ENCODE measurements around the gene TPCN2. TPM values are rescaled to one million over a fixed set of nuclear protein-coding genes. Genes with fewer than 3 reads are reported as not detected.

The TPCN2 gene
- total RNA-seq, 1 donor from 2014 or later, result 6.8 TPM

DNA sequence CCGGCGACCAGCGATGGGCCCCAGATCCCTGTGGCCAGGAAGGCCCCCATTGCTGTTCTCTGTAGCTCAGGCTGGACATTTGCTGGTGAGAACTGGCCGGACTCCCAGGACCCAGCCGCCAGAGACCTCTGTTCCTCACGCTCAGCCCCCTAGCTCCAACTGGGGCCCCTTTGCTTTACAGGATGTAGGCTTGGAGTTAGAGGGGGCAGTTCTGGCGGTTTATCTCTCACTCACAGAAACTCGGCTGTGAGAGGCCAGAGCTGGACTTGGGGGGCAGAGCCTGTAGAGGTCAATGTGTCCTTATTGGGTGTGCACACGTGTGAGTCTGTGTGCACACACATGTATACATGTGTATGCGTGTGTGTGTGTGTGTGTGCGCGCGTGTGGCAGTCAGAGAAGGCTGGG, 107.5 kb downstream of the TPCN2 start:
- Histone ChIP-seq H3K4me1 (ENCODE audit: control insufficient read depth in 3 of 3, insufficient read depth in 3 of 3, low read length in 3 of 3) (peaks cover 6 to 29% (median 14%) of the 10 kb centered on the region in 3 donors), H3K27ac (ENCODE audit: low read depth, low read length) (no peak overlapping the region), H3K36me3 (ENCODE audit: control insufficient read depth in 3 of 3, insufficient read depth in 3 of 3, low read length in 3 of 3) (no peaks in the 10 kb centered on the region), H3K4me3 (ENCODE audit: low read length in 3 of 3) (no peak overlapping the region), H3K27me3 (ENCODE audit: control insufficient read depth in 3 of 3, insufficient read depth in 3 of 3, low read length in 3 of 3) (peaks cover 11 to 32% (median 19%) of the 10 kb centered on the region in 3 donors), H3K9ac (ENCODE audit: low read depth in 1 of 3, low read length in 3 of 3) (no peak overlapping the region), H3K9me3 (ENCODE audit: control insufficient read depth in 3 of 3, low read length in 3 of 3) (no peaks in the 10 kb centered on the region)

DNA sequence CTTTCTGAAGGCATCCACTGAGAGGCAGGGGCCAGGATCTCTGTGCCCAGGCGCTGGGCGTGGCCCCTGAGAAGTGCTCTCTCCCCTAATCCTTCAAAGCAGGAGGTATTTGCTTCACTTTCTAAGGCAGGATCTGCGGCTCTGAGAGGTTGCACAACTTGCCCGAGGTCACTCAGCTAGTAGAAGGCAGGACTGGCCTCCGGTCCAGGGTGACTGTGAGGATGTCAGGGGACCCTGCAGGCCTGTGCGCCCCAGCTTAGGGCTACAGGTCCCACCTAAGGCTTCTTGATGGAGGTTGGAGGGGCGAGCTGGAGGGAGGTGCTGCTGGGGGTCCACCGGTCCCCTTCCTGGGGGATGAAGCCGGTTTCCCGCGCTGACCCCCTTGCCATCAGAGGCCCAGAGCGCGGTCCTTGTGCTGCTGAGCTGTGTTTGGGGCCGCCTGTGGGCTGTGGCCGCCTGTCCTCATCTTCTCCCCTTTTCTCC, 108.0 kb downstream of the TPCN2 start:
- Histone ChIP-seq H3K9me3 (ENCODE audit: control insufficient read depth in 3 of 3, low read length in 3 of 3) (no peaks in the 10 kb centered on the region), H3K36me3 (ENCODE audit: control insufficient read depth in 3 of 3, insufficient read depth in 3 of 3, low read length in 3 of 3) (no peaks in the 10 kb centered on the region), H3K9ac (ENCODE audit: low read depth in 1 of 3, low read length in 3 of 3) (no peak overlapping the region), H3K27me3 (ENCODE audit: control insufficient read depth in 3 of 3, insufficient read depth in 3 of 3, low read length in 3 of 3) (peaks cover 11 to 32% (median 19%) of the 10 kb centered on the region in 3 donors), H3K4me1 (ENCODE audit: control insufficient read depth in 3 of 3, insufficient read depth in 3 of 3, low read length in 3 of 3) (peaks cover 6 to 33% (median 17%) of the 10 kb centered on the region in 3 donors), H3K4me3 (ENCODE audit: low read length in 3 of 3) (no peak overlapping the region), H3K27ac (ENCODE audit: low read depth, low read length) (no peak overlapping the region)

DNA sequence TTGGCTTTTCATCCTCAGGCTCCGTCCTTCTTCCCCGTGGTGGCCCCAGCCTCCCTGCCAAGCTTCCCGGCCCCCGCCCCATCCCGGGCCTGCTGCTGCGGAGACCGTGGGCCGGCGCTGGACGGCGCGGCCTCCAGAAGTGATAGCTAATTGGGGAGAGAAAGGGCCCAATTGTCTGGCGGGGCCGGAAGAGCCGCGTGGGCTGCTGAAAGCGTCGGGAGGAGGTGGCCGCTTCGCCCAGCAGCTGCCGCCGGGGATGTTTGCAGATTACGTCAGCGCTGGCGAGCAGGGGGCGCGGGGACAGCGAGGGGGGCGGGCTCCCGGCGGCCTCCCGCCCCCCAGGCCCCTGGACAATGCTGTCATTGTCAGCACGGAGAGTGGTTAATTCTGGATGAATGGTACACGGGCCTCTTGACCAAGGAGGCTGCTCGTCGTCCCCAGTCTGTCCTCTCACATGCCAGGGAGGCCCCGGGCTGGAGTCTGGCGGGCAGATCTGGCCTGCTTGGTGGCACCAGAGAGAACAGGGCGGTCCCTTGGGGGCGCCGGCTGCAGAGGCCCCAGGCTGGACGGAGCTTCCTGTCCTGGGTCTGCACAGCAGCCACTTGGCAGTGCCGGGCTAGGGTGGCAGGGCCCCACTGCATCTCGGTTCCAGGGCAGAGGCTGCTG, 108.6 kb downstream of the TPCN2 start:
- Histone ChIP-seq H3K27me3 (ENCODE audit: control insufficient read depth in 3 of 3, insufficient read depth in 3 of 3, low read length in 3 of 3) (peaks cover 11 to 32% (median 19%) of the 10 kb centered on the region in 3 donors), H3K36me3 (ENCODE audit: control insufficient read depth in 3 of 3, insufficient read depth in 3 of 3, low read length in 3 of 3) (no peaks in the 10 kb centered on the region), H3K9ac (ENCODE audit: low read depth in 1 of 3, low read length in 3 of 3) (no peak overlapping the region), H3K27ac (ENCODE audit: low read depth, low read length) (no peak overlapping the region), H3K4me3 (ENCODE audit: low read length in 3 of 3) (no peak overlapping the region), H3K9me3 (ENCODE audit: control insufficient read depth in 3 of 3, low read length in 3 of 3) (no peaks in the 10 kb centered on the region), H3K4me1 (ENCODE audit: control insufficient read depth in 3 of 3, insufficient read depth in 3 of 3, low read length in 3 of 3) (peaks cover 6 to 33% (median 17%) of the 10 kb centered on the region in 3 donors)

DNA sequence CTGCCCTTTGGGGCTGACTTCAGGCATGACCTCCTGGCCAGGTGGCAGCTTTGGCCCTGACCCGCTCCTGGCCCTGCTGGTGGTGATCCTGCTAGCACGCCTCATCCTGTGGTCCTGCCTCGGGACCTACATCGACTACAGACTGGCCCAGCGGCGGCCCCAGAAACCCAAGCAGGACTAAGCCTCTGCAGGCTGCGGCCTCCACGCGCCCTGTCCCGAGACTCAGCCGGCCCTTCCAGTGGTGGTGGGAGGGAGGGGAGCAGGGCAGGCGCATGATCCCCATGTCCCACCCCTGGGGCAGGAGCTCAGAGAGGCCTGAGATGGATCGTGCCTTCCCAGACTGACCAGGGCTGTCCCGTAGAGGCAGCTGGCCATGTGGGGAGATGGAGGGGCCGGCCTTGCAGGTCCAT, 109.1 kb downstream of the TPCN2 start:
- H3K4me3 ChIP-seq (ENCODE audit: low read length in 3 of 3), result no peak overlapping the region
- no peaks in the 10 kb centered on the region for H3K9me3 ChIP-seq (ENCODE audit: control insufficient read depth in 3 of 3, low read length in 3 of 3)
- no peak overlapping the region for H3K27ac ChIP-seq (ENCODE audit: low read depth, low read length)
- no peaks in the 10 kb centered on the region for H3K36me3 ChIP-seq (ENCODE audit: control insufficient read depth in 3 of 3, insufficient read depth in 3 of 3, low read length in 3 of 3)
- H3K9ac ChIP-seq (ENCODE audit: low read depth in 1 of 3, low read length in 3 of 3), result no peak overlapping the region
- peaks cover 6 to 33% (median 17%) of the 10 kb centered on the region in 3 donors for H3K4me1 ChIP-seq (ENCODE audit: control insufficient read depth in 3 of 3, insufficient read depth in 3 of 3, low read length in 3 of 3)
- peaks cover 11 to 32% (median 19%) of the 10 kb centered on the region in 3 donors for H3K27me3 ChIP-seq (ENCODE audit: control insufficient read depth in 3 of 3, insufficient read depth in 3 of 3, low read length in 3 of 3)

DNA sequence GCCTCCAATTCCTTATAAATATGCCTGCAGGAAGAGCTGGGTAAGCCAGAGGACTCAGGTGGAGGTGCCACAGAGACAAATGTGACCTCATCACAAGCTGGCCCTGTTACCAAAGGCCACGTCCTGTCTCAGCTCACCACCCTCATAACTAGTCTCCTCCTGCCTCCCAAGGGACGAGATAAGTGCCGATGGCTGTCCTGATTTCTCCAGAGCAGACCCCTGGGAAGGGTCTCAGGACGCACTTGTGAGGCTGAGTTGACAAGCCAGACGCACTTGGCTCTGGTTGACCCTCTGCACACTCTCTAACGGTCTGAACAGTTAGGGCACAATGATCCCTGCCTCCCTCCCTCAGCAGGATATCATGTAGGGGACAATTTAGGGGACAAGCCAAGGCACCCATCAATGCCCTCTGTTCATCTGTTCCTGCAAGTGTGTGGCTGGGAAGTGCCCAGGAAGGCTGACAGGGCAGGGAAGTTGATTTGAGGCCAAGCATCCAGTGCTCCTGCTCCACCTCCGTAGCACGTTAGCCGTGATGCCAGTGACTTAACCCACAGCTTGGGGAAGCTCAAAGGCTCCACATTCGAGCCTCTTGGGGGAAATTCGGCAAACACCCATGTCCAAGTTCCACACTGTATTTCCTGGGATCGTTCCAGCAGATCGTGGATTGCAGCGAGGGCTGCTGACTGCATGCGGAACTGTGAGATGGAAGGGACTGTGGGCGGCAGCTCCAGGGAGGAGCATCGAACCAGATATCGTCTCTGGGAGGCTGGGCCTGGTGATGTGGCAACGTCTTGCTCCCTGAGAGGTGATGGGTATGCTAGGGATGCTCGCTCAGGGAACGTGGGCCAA, 109.8 kb downstream of the TPCN2 start:
- H3K27me3 ChIP-seq (ENCODE audit: control insufficient read depth in 3 of 3, insufficient read depth in 3 of 3, low read length in 3 of 3), result peaks cover 11 to 32% (median 19%) of the 10 kb centered on the region in 3 donors
- no peak overlapping the region for H3K27ac ChIP-seq (ENCODE audit: low read depth, low read length)
- H3K9ac ChIP-seq (ENCODE audit: low read depth in 1 of 3, low read length in 3 of 3), result peak overlapping the region in 1 of 3 donors; percentile 8
- no peaks in the 10 kb centered on the region for H3K36me3 ChIP-seq (ENCODE audit: control insufficient read depth in 3 of 3, insufficient read depth in 3 of 3, low read length in 3 of 3)
- no peaks in the 10 kb centered on the region for H3K9me3 ChIP-seq (ENCODE audit: control insufficient read depth in 3 of 3, low read length in 3 of 3)
- H3K4me1 ChIP-seq (ENCODE audit: control insufficient read depth in 3 of 3, insufficient read depth in 3 of 3, low read length in 3 of 3), result peaks cover 6 to 33% (median 17%) of the 10 kb centered on the region in 3 donors
- H3K4me3 ChIP-seq (ENCODE audit: low read length in 3 of 3), result no peak overlapping the region

DNA sequence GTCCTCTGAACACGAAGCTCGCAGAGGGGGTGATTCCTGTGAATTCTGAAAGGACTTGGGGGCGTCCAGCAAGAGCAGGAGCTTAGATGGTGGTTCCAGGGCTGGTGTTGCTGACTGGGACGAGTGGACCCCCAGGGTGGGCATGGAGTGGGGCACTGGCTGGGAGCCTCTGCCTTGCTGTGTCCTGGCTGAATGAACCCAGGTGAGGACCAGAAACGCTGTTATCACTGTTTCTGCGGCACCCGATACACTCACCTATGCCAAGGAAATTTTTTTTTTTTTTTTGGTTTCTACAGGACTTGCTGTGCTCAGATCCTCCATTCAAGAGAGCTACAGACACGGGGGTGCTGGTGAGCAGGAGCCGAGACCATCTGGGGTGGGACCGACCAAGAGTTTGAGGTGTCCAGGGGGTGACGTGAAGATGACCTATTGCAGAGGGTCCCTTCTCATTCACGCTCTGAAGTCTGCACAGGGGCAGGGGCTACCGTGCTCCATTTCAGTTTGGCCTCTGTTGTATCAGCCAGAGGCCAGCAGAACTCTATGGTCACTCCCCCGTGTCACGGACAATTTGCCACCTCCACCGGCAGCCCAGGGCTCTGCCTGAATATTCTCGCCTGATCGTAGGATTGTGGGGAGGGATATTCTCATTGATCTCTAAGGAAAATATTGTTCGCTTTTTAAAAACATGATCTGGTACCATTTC, 110.6 kb downstream of the TPCN2 start:
- Histone ChIP-seq H3K27me3 (ENCODE audit: control insufficient read depth in 3 of 3, insufficient read depth in 3 of 3, low read length in 3 of 3) (peaks cover 11 to 32% (median 19%) of the 10 kb centered on the region in 3 donors), H3K4me1 (ENCODE audit: control insufficient read depth in 3 of 3, insufficient read depth in 3 of 3, low read length in 3 of 3) (peaks cover 6 to 33% (median 17%) of the 10 kb centered on the region in 3 donors), H3K4me3 (ENCODE audit: low read length in 3 of 3) (no peak overlapping the region), H3K9me3 (ENCODE audit: control insufficient read depth in 3 of 3, low read length in 3 of 3) (no peaks in the 10 kb centered on the region), H3K9ac (ENCODE audit: low read depth in 1 of 3, low read length in 3 of 3) (no peak overlapping the region), H3K27ac (ENCODE audit: low read depth, low read length) (no peak overlapping the region), H3K36me3 (ENCODE audit: control insufficient read depth in 3 of 3, insufficient read depth in 3 of 3, low read length in 3 of 3) (no peaks in the 10 kb centered on the region)

DNA sequence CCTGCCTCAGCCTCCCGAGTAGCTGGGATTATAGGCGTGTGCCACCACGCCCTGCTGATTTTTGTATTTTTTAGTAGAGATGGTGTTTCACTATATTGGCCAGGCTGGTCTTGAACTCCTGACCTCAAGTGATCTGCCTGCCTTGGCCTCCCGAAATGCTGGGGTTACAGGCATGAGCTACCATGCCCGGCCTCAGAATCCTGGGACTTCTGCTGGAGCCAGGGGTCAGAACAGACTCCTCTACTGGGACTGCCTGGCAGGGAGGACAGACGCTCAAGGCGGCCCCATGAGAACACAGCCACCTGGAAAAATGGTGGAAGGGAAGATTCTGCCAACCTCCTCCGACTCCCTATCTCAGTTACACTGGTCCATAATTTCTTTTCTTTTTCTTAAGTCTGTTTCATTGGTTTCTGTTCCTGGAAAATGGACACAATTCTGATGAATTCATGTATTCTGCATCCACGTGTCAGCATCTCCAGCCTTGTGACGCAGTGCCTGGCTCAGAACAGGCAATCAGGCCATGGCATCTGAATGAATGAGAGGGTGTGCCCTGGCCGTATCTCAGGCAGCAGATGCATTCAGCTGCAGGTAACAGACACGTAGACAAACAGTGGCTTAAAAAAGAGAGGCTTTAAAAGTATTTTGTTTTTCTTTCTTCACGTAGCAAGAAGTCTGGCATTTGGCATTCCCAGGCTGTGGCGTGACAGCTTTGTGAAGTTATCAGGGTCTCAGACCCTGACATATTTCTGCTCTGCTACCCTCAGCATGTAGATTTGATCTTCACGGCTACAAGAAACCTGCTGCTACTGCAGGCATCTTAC, 111.8 kb downstream of the TPCN2 start:
- Histone ChIP-seq H3K36me3 (ENCODE audit: control insufficient read depth in 3 of 3, insufficient read depth in 3 of 3, low read length in 3 of 3) (no peaks in the 10 kb centered on the region), H3K27me3 (ENCODE audit: control insufficient read depth in 3 of 3, insufficient read depth in 3 of 3, low read length in 3 of 3) (peaks cover 11 to 31% (median 19%) of the 10 kb centered on the region in 3 donors), H3K9me3 (ENCODE audit: control insufficient read depth in 3 of 3, low read length in 3 of 3) (no peaks in the 10 kb centered on the region), H3K4me3 (ENCODE audit: low read length in 3 of 3) (peak overlapping the region in 1 of 3 donors; percentile 13), H3K9ac (ENCODE audit: low read depth in 1 of 3, low read length in 3 of 3) (no peak overlapping the region), H3K4me1 (ENCODE audit: control insufficient read depth in 3 of 3, insufficient read depth in 3 of 3, low read length in 3 of 3) (peaks cover 6 to 28% (median 15%) of the 10 kb centered on the region in 3 donors), H3K27ac (ENCODE audit: low read depth, low read length) (no peak overlapping the region)

DNA sequence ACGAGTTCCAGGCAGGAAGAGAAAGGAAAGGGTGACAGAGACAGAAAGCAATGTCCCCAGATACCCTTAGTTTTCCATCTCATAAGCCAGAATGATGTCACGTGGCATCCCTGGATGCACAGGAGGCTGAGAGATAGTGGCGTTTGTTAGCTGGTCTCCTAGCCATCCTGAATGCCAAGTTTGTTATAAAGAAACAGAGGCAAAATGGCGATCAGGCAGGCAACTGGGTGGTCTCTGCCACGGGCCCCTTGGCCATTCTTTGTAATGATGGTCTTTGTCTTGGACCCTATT, 112.3 kb downstream of the TPCN2 start:
- Histone ChIP-seq H3K9ac (ENCODE audit: low read depth in 1 of 3, low read length in 3 of 3) (no peak overlapping the region), H3K9me3 (ENCODE audit: control insufficient read depth in 3 of 3, low read length in 3 of 3) (no peaks in the 10 kb centered on the region), H3K4me3 (ENCODE audit: low read length in 3 of 3) (peak overlapping the region in 1 of 3 donors; percentile 23), H3K4me1 (ENCODE audit: control insufficient read depth in 3 of 3, insufficient read depth in 3 of 3, low read length in 3 of 3) (peaks cover 2 to 27% (median 18%) of the 10 kb centered on the region in 3 donors), H3K36me3 (ENCODE audit: control insufficient read depth in 3 of 3, insufficient read depth in 3 of 3, low read length in 3 of 3) (no peaks in the 10 kb centered on the region), H3K27me3 (ENCODE audit: control insufficient read depth in 3 of 3, insufficient read depth in 3 of 3, low read length in 3 of 3) (peaks cover 11 to 26% (median 16%) of the 10 kb centered on the region in 3 donors), H3K27ac (ENCODE audit: low read depth, low read length) (no peak overlapping the region)

DNA sequence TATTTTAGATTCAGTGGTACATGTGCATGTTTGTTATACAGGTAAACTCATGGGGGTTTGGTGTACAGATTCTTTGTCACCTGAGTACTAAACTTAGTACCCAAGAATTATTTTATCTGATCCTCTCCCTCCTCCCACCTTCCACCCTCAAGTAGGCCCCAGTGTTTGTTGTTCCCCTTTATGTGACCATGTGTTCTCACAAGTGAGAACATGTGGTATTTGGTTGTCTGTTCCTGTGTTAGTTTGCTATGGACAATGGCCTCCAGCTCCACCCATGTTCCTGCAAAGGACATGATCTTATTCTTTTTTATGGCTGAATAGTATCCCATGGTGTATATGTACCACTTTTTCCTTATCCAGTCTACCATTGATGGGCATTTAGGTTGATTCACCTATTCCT, 113.8 kb downstream of the TPCN2 start:
- peaks cover 9 to 34% (median 29%) of the 10 kb centered on the region in 3 donors for H3K4me1 ChIP-seq (ENCODE audit: control insufficient read depth in 3 of 3, insufficient read depth in 3 of 3, low read length in 3 of 3)
- H3K36me3 ChIP-seq (ENCODE audit: control insufficient read depth in 3 of 3, insufficient read depth in 3 of 3, low read length in 3 of 3), result no peaks in the 10 kb centered on the region
- no peaks in the 10 kb centered on the region for H3K9me3 ChIP-seq (ENCODE audit: control insufficient read depth in 3 of 3, low read length in 3 of 3)
- peaks cover 11 to 14% (median 13%) of the 10 kb centered on the region in 3 donors for H3K27me3 ChIP-seq (ENCODE audit: control insufficient read depth in 3 of 3, insufficient read depth in 3 of 3, low read length in 3 of 3)
- no peak overlapping the region for H3K27ac ChIP-seq (ENCODE audit: low read depth, low read length)
- H3K9ac ChIP-seq (ENCODE audit: low read depth in 1 of 3, low read length in 3 of 3), result no peak overlapping the region
- H3K4me3 ChIP-seq (ENCODE audit: low read length in 3 of 3), result no peak overlapping the region

Data from skeletal muscle tissue (tissue), 4 donors.